Activated CD8-positive, alpha-beta T cell treated with anti-CD3 and anti-CD28 coated beads for 36 hours (primary cell): ENCODE results near the gene LRRK1. TPM values are rescaled to one million over a fixed set of nuclear protein-coding genes. Genes with fewer than 3 reads are reported as not detected.

Source experiments
- ATAC-seq: fragments of 200-7000 bp; cut with Tn5 transposase; one replicate; pipeline ENCODE4 v1.10.0; 2021; ENCODE audit warnings: mild to moderate bottlenecking, moderate library complexity
- CTCF ChIA-PET: fragments of 350-600 bp; sonication (Branson Sonifier 250); formaldehyde crosslinking; loops from one replicate; lab custom pipeline; 2021; ENCODE audit warnings: antibody characterized with exemption; lab: Charles Lee
- POLR2A ChIA-PET: fragments of 350-600 bp; sonication (Branson Sonifier 250); formaldehyde crosslinking; loops from one replicate; lab custom pipeline; 2021; ENCODE audit warnings: antibody characterized with exemption; lab: Charles Lee
- DNase-seq: peaks from one replicate; pipeline ENCODE4 v3.0.0-alpha.2; 2020
- H3K27ac Mint-ChIP-seq: one replicate; pipeline ENCODE4 v1.8.0; 2021; ENCODE audit warnings: mild to moderate bottlenecking, mixed read lengths
- H3K27me3 Mint-ChIP-seq: one replicate; pipeline ENCODE4 v1.8.0; 2021; ENCODE audit warnings: mixed read lengths
- H3K36me3 Mint-ChIP-seq: one replicate; pipeline ENCODE4 v1.8.0; 2021; ENCODE audit warnings: low read depth, mixed read lengths
- H3K4me1 Mint-ChIP-seq: one replicate; pipeline ENCODE4 v1.8.0; 2021; ENCODE audit warnings: low read depth, mixed read lengths
- H3K4me3 Mint-ChIP-seq: one replicate; pipeline ENCODE4 v1.8.0; 2021; ENCODE audit warnings: mild to moderate bottlenecking, moderate library complexity, mixed read lengths
- H3K9me3 Mint-ChIP-seq: one replicate; pipeline ENCODE4 v1.8.0; 2021; ENCODE audit warnings: mixed read lengths
- CTCF ChIP-seq: fragments of 200-600 bp; IDR thresholded peaks from one replicate; pipeline ENCODE4 v1.8.0; 2022; ENCODE audit warnings: antibody characterized with exemption, mild to moderate bottlenecking
- intact Hi-C: fragments of 100-400 bp; cut with micrococcal nuclease; formaldehyde crosslinking; loops from one replicate; pipeline ENCODE4 v1.10.0; 2022
- total RNA-seq, 2 experiments: library from RNA; stranded (reverse); gene quantifications; one replicate each; pipeline ENCODE4 v1.2.3, GENCODE V29; 2021

LRRK1 gene
- total RNA-seq, 2 experiments from 2014 or later: 0.50 to 0.83 TPM

- ChIA-PET POLR2A (interaction anchor here (0.7 kb wide), 1 partner anchor 13 kb away, joined by 3 read pairs; no protein-coding TSS in a partner anchor), CTCF (interaction anchor here (0.9 to 1.5 kb wide), 3 partner anchors 11 to 105 kb away, joined by 3 to 7 read pairs (median 4); no protein-coding TSS in a partner anchor)
- no peaks in the 10 kb centered on the region for H3K27me3 Mint-ChIP-seq
- H3K4me3 Mint-ChIP-seq: no peak overlapping the region
- no peaks in the 10 kb centered on the region for H3K9me3 Mint-ChIP-seq
- no peak for ATAC-seq
- intact Hi-C loops: no loop called here
- no peak for TF ChIP-seq CTCF
- no peaks in the 10 kb centered on the region for H3K36me3 Mint-ChIP-seq
- no peak for DNase-seq
- H3K27ac Mint-ChIP-seq: no peak overlapping the region
- H3K4me1 Mint-ChIP-seq: peaks cover 9% of the 10 kb centered on the region
Observed at GRCh38 chr15:101113114-101114005, 194.2 kb downstream of the LRRK1 start.

GRCh38 chr15:101114166-101114565 is 195.0 kb downstream of the LRRK1 start:
- no peak for TF ChIP-seq CTCF
- no peak for DNase-seq
- no peak overlapping the region for H3K4me3 Mint-ChIP-seq
- peaks cover 9% of the 10 kb centered on the region for H3K4me1 Mint-ChIP-seq
- H3K36me3 Mint-ChIP-seq: no peaks in the 10 kb centered on the region
- ChIA-PET POLR2A (interaction anchor here (0.6 to 0.8 kb wide), 2 partner anchors 21 to 141 kb away, joined by 3 read pairs; no protein-coding TSS in a partner anchor), CTCF (interaction anchor here (0.6 to 1.3 kb wide), 2 partner anchors 105 to 471 kb away, joined by 3 to 4 read pairs; no protein-coding TSS in a partner anchor)
- no peak for ATAC-seq
- intact Hi-C loops: no loop called here
- no peak overlapping the region for H3K27ac Mint-ChIP-seq
- H3K9me3 Mint-ChIP-seq: no peaks in the 10 kb centered on the region
- no peaks in the 10 kb centered on the region for H3K27me3 Mint-ChIP-seq

GRCh38 chr15:101114610-101115009 is 195.5 kb downstream of the LRRK1 start:
- intact Hi-C loops: no loop called here
- Mint-ChIP-seq H3K9me3 (no peaks in the 10 kb centered on the region), H3K36me3 (no peaks in the 10 kb centered on the region), H3K27ac (no peak overlapping the region), H3K27me3 (no peaks in the 10 kb centered on the region), H3K4me1 (peaks cover 9% of the 10 kb centered on the region), H3K4me3 (no peak overlapping the region)
- DNase-seq (no peak), ATAC-seq (no peak)
- no peak for TF ChIP-seq CTCF
- CTCF ChIA-PET: interaction anchor here (0.6 to 1.9 kb wide), 3 partner anchors 106 to 471 kb away, joined by 3 to 8 read pairs (median 4); no protein-coding TSS in a partner anchor
- POLR2A ChIA-PET: interaction anchor here (0.6 to 0.8 kb wide), 2 partner anchors 21 to 140 kb away, joined by 3 read pairs; no protein-coding TSS in a partner anchor

- ChIA-PET CTCF (interaction anchor here (1.3 to 1.9 kb wide), 2 partner anchors 107 to 143 kb away, joined by 3 to 8 read pairs; no protein-coding TSS in a partner anchor), POLR2A (interaction anchor here (0.8 kb wide), 1 partner anchor 10 kb away, joined by 3 read pairs; no protein-coding TSS in a partner anchor)
- Mint-ChIP-seq H3K4me3 (no peak overlapping the region), H3K9me3 (no peaks in the 10 kb centered on the region), H3K27me3 (no peaks in the 10 kb centered on the region), H3K27ac (no peak overlapping the region), H3K4me1 (peaks cover 9% of the 10 kb centered on the region), H3K36me3 (no peaks in the 10 kb centered on the region)
- no peak for TF ChIP-seq CTCF
- ATAC-seq: no peak
- no peak for DNase-seq
- intact Hi-C loops: no loop called here
Observed at GRCh38 chr15:101115393-101115785, 196.2 kb downstream of the LRRK1 start.
